ENCODE data around the gene GPC6. TPM values are rescaled to one million over a fixed set of nuclear protein-coding genes. Genes with fewer than 3 reads are reported as not detected.

Gene GPC6
- total and polyA plus RNA-seq, 2 experiments from 2014 or later = 14.4 to 43.3 TPM

- Histone ChIP-seq H3K4me3 (no peak overlapping the region), H3K27ac (no peak overlapping the region), H3K4me1 (ENCODE audit: low read depth) (no peaks in the 10 kb centered on the region), H3K36me3 (no peaks in the 10 kb centered on the region), H3K9me3 (ENCODE audit: low read depth) (no peaks in the 10 kb centered on the region), H3K27me3 (no peaks in the 10 kb centered on the region)
- DNase-seq (ENCODE audit: low read depth in 1 of 2, low spot score in 1 of 2) = peak in 1 of 2 donors; percentile 7
- TF ChIP-seq CTCF (IDR thresholded peaks at IDR 0.05; ENCODE audit: low read depth, low read length) = no peak
Observed at GRCh38 chr13:93425411-93425810, 198.8 kb downstream of the GPC6 start.

- no peaks in the 10 kb centered on the region for H3K4me1 ChIP-seq (ENCODE audit: low read depth)
- no peaks in the 10 kb centered on the region for H3K9me3 ChIP-seq (ENCODE audit: low read depth)
- no peak overlapping the region for H3K4me3 ChIP-seq
- DNase-seq (ENCODE audit: low read depth in 1 of 2, low spot score in 1 of 2) = no peak
- H3K36me3 ChIP-seq = no peaks in the 10 kb centered on the region
- no peak for TF ChIP-seq CTCF (IDR thresholded peaks at IDR 0.05; ENCODE audit: low read depth, low read length)
- H3K27me3 ChIP-seq = no peaks in the 10 kb centered on the region
- no peak overlapping the region for H3K27ac ChIP-seq
Observed at GRCh38 chr13:93430381-93430780, 203.8 kb downstream of the GPC6 start.

- no peak overlapping the region for H3K4me3 ChIP-seq
- H3K36me3 ChIP-seq = no peaks in the 10 kb centered on the region
- no peaks in the 10 kb centered on the region for H3K27me3 ChIP-seq
- no peak overlapping the region for H3K27ac ChIP-seq
- no peak for TF ChIP-seq CTCF (IDR thresholded peaks at IDR 0.05; ENCODE audit: low read depth, low read length)
- no peak for DNase-seq (ENCODE audit: low read depth in 1 of 2, low spot score in 1 of 2)
- no peaks in the 10 kb centered on the region for H3K4me1 ChIP-seq (ENCODE audit: low read depth)
- H3K9me3 ChIP-seq (ENCODE audit: low read depth) = no peaks in the 10 kb centered on the region
Observed at GRCh38 chr13:93435651-93436050, 209.0 kb downstream of the GPC6 start.

GRCh38 chr13:93437081-93437480 lies 210.5 kb downstream of the GPC6 start:
- Histone ChIP-seq H3K4me1 (ENCODE audit: low read depth) (no peaks in the 10 kb centered on the region), H3K27me3 (no peaks in the 10 kb centered on the region), H3K27ac (no peak overlapping the region), H3K9me3 (ENCODE audit: low read depth) (no peaks in the 10 kb centered on the region), H3K4me3 (no peak overlapping the region), H3K36me3 (no peaks in the 10 kb centered on the region)
- no peak for TF ChIP-seq CTCF (IDR thresholded peaks at IDR 0.05; ENCODE audit: low read depth, low read length)
- no peak for DNase-seq (ENCODE audit: low read depth in 1 of 2, low spot score in 1 of 2)

- Histone ChIP-seq H3K4me3 (no peak overlapping the region), H3K27me3 (no peaks in the 10 kb centered on the region), H3K9me3 (ENCODE audit: low read depth) (no peaks in the 10 kb centered on the region), H3K27ac (no peak overlapping the region), H3K4me1 (ENCODE audit: low read depth) (no peaks in the 10 kb centered on the region), H3K36me3 (no peaks in the 10 kb centered on the region)
- no peak for DNase-seq (ENCODE audit: low read depth in 1 of 2, low spot score in 1 of 2)
- no peak for TF ChIP-seq CTCF (IDR thresholded peaks at IDR 0.05; ENCODE audit: low read depth, low read length)
Observed at GRCh38 chr13:93446238-93446637, 219.6 kb downstream of the GPC6 start.

GRCh38 chr13:93450191-93450621 lies 223.6 kb downstream of the GPC6 start:
- TF ChIP-seq CTCF (IDR thresholded peaks at IDR 0.05; ENCODE audit: low read depth, low read length) = no peak
- no peaks in the 10 kb centered on the region for H3K9me3 ChIP-seq (ENCODE audit: low read depth)
- peak in 1 of 2 donors; percentile 80 for DNase-seq (ENCODE audit: low read depth in 1 of 2, low spot score in 1 of 2)

More at GRCh38 chr13:93450191-93450621, 223.6 kb downstream of the GPC6 start:
- Histone ChIP-seq H3K27ac (no peak overlapping the region), H3K27me3 (no peaks in the 10 kb centered on the region), H3K36me3 (no peaks in the 10 kb centered on the region), H3K4me3 (no peak overlapping the region), H3K4me1 (ENCODE audit: low read depth) (no peaks in the 10 kb centered on the region)
